DOHH2 (cell line): Measurements from ENCODE around the gene HMCN2.

ENCODE experiments used
- H3F3A ChIP-seq: fragments of 200-600 bp; sonication (generic), shearing (Covaris generic); 2 replicates; pipeline ENCODE4 v1.6.0; 2016; ENCODE audit warnings: antibody characterized with exemption, mild to moderate bottlenecking; ENCODE audit not compliant: control insufficient read depth, insufficient read depth
- H3K27ac ChIP-seq: fragments of 200-600 bp; sonication (generic); 2 replicates; pipeline ENCODE4 v1.5.1; 2014; ENCODE audit warnings: low read depth, mild to moderate bottlenecking, low read length, moderate library complexity
- H3K27me3 ChIP-seq: fragments of 200-600 bp; sonication (generic); 2 replicates; pipeline ENCODE4 v1.6.1; 2014; ENCODE audit warnings: mild to moderate bottlenecking, low read length, mixed read lengths; ENCODE audit not compliant: control insufficient read depth
- H3K36me3 ChIP-seq: fragments of 200-600 bp; sonication (generic); 2 replicates; pipeline ENCODE4 v1.6.1; 2014; ENCODE audit warnings: mild to moderate bottlenecking, low read length, moderate library complexity, mixed read lengths; ENCODE audit not compliant: control insufficient read depth
- H3K4me1 ChIP-seq: fragments of 200-600 bp; sonication (generic); 2 replicates; pipeline ENCODE4 v1.6.1; 2014; ENCODE audit warnings: mild to moderate bottlenecking, low read length, mixed read lengths; ENCODE audit not compliant: control insufficient read depth
- H3K4me2 ChIP-seq: fragments of 200-600 bp; sonication (generic); 2 replicates; pipeline ENCODE4 v1.6.0; 2014; ENCODE audit warnings: mild to moderate bottlenecking, low read length, moderate library complexity
- H3K4me3 ChIP-seq: fragments of 200-600 bp; sonication (generic); 2 replicates; pipeline ENCODE4 v1.5.1; 2014; ENCODE audit warnings: mild to moderate bottlenecking, low read length, mixed read lengths
- H3K79me2 ChIP-seq: fragments of 200-600 bp; sonication (generic); 2 replicates; pipeline ENCODE4 v1.6.1; 2014; ENCODE audit warnings: mild to moderate bottlenecking, low read length, mixed read lengths; ENCODE audit not compliant: control insufficient read depth
- H3K9me2 ChIP-seq: fragments of 200-600 bp; sonication (generic); replicated peaks from 2 replicates; pipeline ENCODE4 v1.6.1; 2014; ENCODE audit warnings: mild to moderate bottlenecking, low read length, mixed read lengths; ENCODE audit not compliant: control insufficient read depth
- H3K9me3 ChIP-seq: fragments of 200-600 bp; sonication (generic); 2 replicates; pipeline ENCODE4 v1.6.1; 2014; ENCODE audit warnings: antibody characterized with exemption, low read length, mixed read lengths; ENCODE audit not compliant: control insufficient read depth, insufficient read depth
- H4K20me1 ChIP-seq: fragments of 200-600 bp; sonication (generic); 2 replicates; pipeline ENCODE4 v1.6.0; 2014; ENCODE audit warnings: low read depth, mild to moderate bottlenecking, antibody characterized with exemption, low read length, moderate library complexity; ENCODE audit not compliant: control insufficient read depth, insufficient read depth
- EZH2phosphoT487 ChIP-seq: fragments of 200-600 bp; sonication (generic); IDR thresholded peaks from 2 replicates; pipeline ENCODE4 v1.6.1; 2017; ENCODE audit warnings: borderline replicate concordance, mild to moderate bottlenecking, antibody characterized with exemption, low read length, moderate library complexity, mixed read lengths
- TF ChIP-seq, protein P1 (sequence below): fragments of 200-600 bp; sonication (generic); IDR thresholded peaks from one replicate; pipeline ENCODE4 v1.5.1; 2014; ENCODE audit warnings: antibody characterized with exemption, mild to moderate bottlenecking, low read depth, low read length; ENCODE audit not compliant: poor library complexity, severe bottlenecking

The HMCN2 gene

DNA sequence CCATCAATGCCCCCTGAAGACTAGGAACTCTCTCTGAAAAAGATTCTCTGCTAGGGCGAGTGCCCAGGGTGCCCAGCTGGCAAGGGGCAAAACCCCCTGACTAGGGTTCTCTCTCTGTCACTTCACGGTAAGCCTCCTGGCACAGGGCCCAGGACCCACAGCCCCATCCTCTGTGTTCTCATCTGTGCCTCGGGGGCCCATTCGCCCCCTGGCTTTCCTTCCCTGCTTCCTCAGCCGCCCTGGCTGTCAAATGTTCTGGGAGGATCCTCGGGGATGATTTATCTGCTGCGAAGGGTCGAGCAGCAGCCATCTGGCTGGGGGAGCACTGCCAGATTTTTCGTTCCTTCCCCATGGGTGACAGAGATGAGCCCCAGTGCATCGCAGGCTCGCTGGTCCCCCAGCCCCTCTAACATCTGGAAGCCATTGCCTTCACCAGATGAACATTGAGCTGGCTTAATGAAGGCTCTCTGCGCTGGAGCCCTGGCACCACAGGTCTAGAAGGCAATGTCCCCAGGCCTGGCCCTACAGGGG is 24.2 kb downstream of the HMCN2 start:
- no peaks in the 10 kb centered on the region for H3K36me3 ChIP-seq
- no peaks in the 10 kb centered on the region for H3K27me3 ChIP-seq
- H3K9me3 ChIP-seq = no peaks in the 10 kb centered on the region
- H3K4me1 ChIP-seq = no peaks in the 10 kb centered on the region
- H3K27ac ChIP-seq = no peak overlapping the region
- TF ChIP-seq EZH2phosphoT487 = no peak
- TF ChIP-seq, protein P1, sequence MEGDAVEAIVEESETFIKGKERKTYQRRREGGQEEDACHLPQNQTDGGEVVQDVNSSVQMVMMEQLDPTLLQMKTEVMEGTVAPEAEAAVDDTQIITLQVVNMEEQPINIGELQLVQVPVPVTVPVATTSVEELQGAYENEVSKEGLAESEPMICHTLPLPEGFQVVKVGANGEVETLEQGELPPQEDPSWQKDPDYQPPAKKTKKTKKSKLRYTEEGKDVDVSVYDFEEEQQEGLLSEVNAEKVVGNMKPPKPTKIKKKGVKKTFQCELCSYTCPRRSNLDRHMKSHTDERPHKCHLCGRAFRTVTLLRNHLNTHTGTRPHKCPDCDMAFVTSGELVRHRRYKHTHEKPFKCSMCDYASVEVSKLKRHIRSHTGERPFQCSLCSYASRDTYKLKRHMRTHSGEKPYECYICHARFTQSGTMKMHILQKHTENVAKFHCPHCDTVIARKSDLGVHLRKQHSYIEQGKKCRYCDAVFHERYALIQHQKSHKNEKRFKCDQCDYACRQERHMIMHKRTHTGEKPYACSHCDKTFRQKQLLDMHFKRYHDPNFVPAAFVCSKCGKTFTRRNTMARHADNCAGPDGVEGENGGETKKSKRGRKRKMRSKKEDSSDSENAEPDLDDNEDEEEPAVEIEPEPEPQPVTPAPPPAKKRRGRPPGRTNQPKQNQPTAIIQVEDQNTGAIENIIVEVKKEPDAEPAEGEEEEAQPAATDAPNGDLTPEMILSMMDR = no peak
- no peak overlapping the region for H3K4me2 ChIP-seq
- no peaks in the 10 kb centered on the region for H3K79me2 ChIP-seq
- no peaks in the 10 kb centered on the region for H4K20me1 ChIP-seq
- H3K4me3 ChIP-seq = no peak overlapping the region
- no peaks in the 10 kb centered on the region for H3F3A ChIP-seq
- H3K9me2 ChIP-seq = no peaks in the 10 kb centered on the region

DNA sequence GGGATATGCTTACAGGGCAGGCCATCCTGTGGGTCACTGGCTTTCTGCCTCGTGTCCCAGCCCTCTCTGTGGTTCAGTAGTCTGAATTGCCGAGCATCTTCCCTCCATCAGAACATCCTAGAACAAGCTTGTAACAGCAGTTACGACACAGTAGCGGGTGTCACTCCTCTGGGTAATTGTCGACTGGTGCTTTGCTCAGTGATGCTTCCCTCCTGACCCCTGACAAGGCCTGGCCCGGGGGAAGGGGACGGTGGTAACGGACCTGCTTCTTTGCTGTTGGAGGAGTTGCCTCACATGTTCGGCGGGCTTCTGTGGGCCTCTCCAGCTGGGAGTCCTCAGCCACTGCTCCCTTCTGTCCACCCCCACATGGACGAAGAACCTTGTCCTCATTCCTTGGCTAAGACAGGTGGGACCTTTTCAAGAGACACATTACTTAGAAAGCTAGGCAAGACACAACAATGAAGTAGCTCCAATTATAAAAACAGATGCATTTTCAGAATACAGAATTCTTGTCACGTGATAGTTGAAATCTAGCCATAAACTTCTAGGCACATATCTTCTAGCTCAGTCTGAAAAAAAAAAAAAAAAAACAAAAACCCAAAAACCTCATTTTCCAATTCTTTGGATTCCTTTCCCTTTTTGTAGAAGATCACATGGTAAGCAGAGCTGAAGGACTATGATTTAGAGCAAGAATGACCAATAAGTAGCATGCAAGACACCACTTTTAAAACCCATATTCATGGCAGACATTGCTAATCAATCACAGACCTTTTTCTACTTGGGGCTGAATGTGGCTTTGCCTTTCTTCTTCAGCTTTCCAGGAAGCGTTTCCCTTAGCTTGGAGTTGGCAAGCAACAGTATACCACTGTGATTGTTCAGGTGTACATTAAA is 25.0 kb downstream of the HMCN2 start:
- Histone ChIP-seq H3K79me2 (no peaks in the 10 kb centered on the region), H3K4me2 (no peak overlapping the region), H4K20me1 (no peaks in the 10 kb centered on the region), H3K4me1 (no peaks in the 10 kb centered on the region), H3K4me3 (no peak overlapping the region), H3K9me2 (no peaks in the 10 kb centered on the region), H3K27me3 (no peaks in the 10 kb centered on the region), H3F3A (no peaks in the 10 kb centered on the region), H3K9me3 (no peaks in the 10 kb centered on the region), H3K36me3 (no peaks in the 10 kb centered on the region), H3K27ac (no peak overlapping the region)
- TF ChIP-seq, protein P1 = no peak
- no peak for TF ChIP-seq EZH2phosphoT487

- no peaks in the 10 kb centered on the region for H3K9me3 ChIP-seq
- no peaks in the 10 kb centered on the region for H3F3A ChIP-seq
- no peak overlapping the region for H3K27ac ChIP-seq
- no peaks in the 10 kb centered on the region for H3K9me2 ChIP-seq
- TF ChIP-seq, protein P1 = no peak
- TF ChIP-seq EZH2phosphoT487 = no peak
- H3K36me3 ChIP-seq = no peaks in the 10 kb centered on the region
- H3K79me2 ChIP-seq = no peaks in the 10 kb centered on the region
- H4K20me1 ChIP-seq = no peaks in the 10 kb centered on the region
- no peaks in the 10 kb centered on the region for H3K4me1 ChIP-seq
- H3K27me3 ChIP-seq = no peaks in the 10 kb centered on the region
- no peak overlapping the region for H3K4me2 ChIP-seq
- H3K4me3 ChIP-seq = no peak overlapping the region
Measured at GRCh38 chr9:130291474-130291873, 25.9 kb downstream of the HMCN2 start.
